Astrocyte (in vitro differentiated cells and primary cell): Measurements from ENCODE around the gene PLCL1.

Experiments used
- CTCF ChIP-seq: IDR thresholded peaks from 2 replicates; pipeline ENCODE4 v1.5.1; 2011; ENCODE audit warnings: low read depth, mild to moderate bottlenecking, inconsistent platforms, low read length, moderate library complexity; ENCODE audit not compliant: insufficient read depth
- EZH2 ChIP-seq: IDR thresholded peaks from 2 replicates; pipeline ENCODE4 v1.6.1; 2012; ENCODE audit warnings: mild to moderate bottlenecking, low read length, inconsistent platforms; ENCODE audit not compliant: insufficient read depth

- TF ChIP-seq EZH2, result no peak
- TF ChIP-seq CTCF, result no peak
Measured at GRCh38 chr2:197871780-197872456, 67.5 kb downstream of the PLCL1 start.
